K562 (cell line): Measurements from ENCODE around the gene CD38. TPM values are rescaled to one million over a fixed set of nuclear protein-coding genes. Genes with fewer than 3 reads are reported as not detected.

Experiments used
- FOXJ2 ChIP-seq: fragments of 200-800 bp; sonication (Bioruptor generic); IDR thresholded peaks from 2 replicates; pipeline ENCODE4 v1.6.1; 2016; ENCODE audit warnings: missing genetic modification characterization, missing compliant biosample characterization
- SRSF3 ChIP-seq: fragments of 200-400 bp; formaldehyde crosslinking; IDR thresholded peaks from 2 replicates; pipeline ENCODE4 v1.6.1; 2016; ENCODE audit warnings: mild to moderate bottlenecking, low read length, moderate library complexity; ENCODE audit not compliant: insufficient read depth
- TRIM24 ChIP-seq, 2 experiments: fragments of 450-650 bp; IDR thresholded peaks; 2 replicates each; pipeline ENCODE4 v1.6.1; 2016
- ZNF277 ChIP-seq: fragments of 250-450 bp; sonication (Bioruptor Pico); IDR thresholded peaks from 2 replicates; pipeline ENCODE4 v1.8.0; 2022; ENCODE audit warnings: inconsistent platforms, mild to moderate bottlenecking, moderate library complexity, borderline replicate concordance
- ZNF77 ChIP-seq: fragments of 250-450 bp; sonication (Bioruptor Pico); IDR thresholded peaks from 2 replicates; pipeline ENCODE4 v1.5.0; 2020
- polyA plus RNA-seq, 8 experiments: library from polyadenylated mRNA; depleted of rRNA in 4 of 8; stranded (reverse) in 5 of 8; unstranded in 3 of 8; fragments of >200 nt; fragmentation: Nextera tagmentation in 2 of 8; fragmentation: Illumina TruSeq in 1 of 8; extraction: Ambion mirVana in 2 of 8; extraction: Trizol in 1 of 8; gene quantifications; 2 replicates each; pipeline versions ENCODE4 v1.2.1 to v1.2.3, GENCODE V29; 2011 to 2014; ENCODE audit warnings: inconsistent platforms in 1 of 8, missing spikeins in 1 of 8
- total RNA-seq, 7 experiments: library from RNA; depleted of rRNA in 6 of 7; stranded (reverse); fragments of >200 nt in 6 of 7; fragmentation: Illumina TruSeq in 2 of 7; extraction: Trizol in 2 of 7; gene quantifications; 2 replicates each; pipeline versions ENCODE4 v1.2.1 to v1.2.3, GENCODE V29; 2011 to 2021; ENCODE audit warnings: low replicate concordance in 1 of 7
- TF ChIP-seq, protein P1 (sequence below), 2 experiments: fragments of 450-650 bp in 1 of 2; sonication (generic) in 1 of 2; formaldehyde crosslinking in 1 of 2; IDR thresholded peaks; 2 replicates each; pipeline versions ENCODE4 v1.7.1 to v1.9.0; 2016 to 2022; ENCODE audit warnings: inconsistent platforms in 1 of 2, mild to moderate bottlenecking in 1 of 2, missing genetic modification reagents in 1 of 2
- TF ChIP-seq, protein P2 (sequence below): fragments of 450-650 bp; formaldehyde crosslinking; IDR thresholded peaks from 2 replicates; pipeline ENCODE4 v1.4.0; 2020; ENCODE audit warnings: mild to moderate bottlenecking, moderate library complexity

The CD38 gene
- total and polyA plus RNA-seq, 9 of the 15 experiments (the other 6 are each of a cell fraction or from before 2014, with no cell fraction given) = 0.04 to 0.06 (median 0.04) TPM; not detected in 5

DNA sequence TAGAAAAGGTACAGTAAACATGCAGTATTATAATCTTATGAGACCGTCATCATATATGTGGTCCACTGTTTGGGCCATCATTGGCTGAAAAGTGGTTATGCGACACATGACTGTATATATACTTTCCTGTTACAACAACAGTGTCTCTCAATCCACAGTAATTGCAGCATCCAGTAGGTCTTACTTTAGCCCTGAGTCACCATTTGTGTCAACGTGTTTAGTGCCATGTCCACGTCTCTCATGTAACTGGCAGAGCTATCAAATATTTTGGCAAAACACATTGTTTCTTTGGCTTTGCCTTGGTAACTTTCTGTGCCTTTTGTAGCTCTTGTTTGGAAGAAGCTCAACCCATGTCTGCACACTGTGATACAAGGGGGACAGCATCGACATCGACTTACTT is 73.8 kb downstream of the CD38 start (continued):
- TF ChIP-seq, protein P1, sequence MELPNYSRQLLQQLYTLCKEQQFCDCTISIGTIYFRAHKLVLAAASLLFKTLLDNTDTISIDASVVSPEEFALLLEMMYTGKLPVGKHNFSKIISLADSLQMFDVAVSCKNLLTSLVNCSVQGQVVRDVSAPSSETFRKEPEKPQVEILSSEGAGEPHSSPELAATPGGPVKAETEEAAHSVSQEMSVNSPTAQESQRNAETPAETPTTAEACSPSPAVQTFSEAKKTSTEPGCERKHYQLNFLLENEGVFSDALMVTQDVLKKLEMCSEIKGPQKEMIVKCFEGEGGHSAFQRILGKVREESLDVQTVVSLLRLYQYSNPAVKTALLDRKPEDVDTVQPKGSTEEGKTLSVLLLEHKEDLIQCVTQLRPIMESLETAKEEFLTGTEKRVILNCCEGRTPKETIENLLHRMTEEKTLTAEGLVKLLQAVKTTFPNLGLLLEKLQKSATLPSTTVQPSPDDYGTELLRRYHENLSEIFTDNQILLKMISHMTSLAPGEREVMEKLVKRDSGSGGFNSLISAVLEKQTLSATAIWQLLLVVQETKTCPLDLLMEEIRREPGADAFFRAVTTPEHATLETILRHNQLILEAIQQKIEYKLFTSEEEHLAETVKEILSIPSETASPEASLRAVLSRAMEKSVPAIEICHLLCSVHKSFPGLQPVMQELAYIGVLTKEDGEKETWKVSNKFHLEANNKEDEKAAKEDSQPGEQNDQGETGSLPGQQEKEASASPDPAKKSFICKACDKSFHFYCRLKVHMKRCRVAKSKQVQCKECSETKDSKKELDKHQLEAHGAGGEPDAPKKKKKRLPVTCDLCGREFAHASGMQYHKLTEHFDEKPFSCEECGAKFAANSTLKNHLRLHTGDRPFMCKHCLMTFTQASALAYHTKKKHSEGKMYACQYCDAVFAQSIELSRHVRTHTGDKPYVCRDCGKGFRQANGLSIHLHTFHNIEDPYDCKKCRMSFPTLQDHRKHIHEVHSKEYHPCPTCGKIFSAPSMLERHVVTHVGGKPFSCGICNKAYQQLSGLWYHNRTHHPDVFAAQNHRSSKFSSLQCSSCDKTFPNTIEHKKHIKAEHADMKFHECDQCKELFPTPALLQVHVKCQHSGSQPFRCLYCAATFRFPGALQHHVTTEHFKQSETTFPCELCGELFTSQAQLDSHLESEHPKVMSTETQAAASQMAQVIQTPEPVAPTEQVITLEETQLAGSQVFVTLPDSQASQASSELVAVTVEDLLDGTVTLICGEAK (IDR thresholded peaks at IDR 0.05) = no peak
- TF ChIP-seq, protein P1 (CRISPR knock-in tag; IDR thresholded peaks at IDR 0.05) = no peak
- TF ChIP-seq SRSF3 = no peak
- TF ChIP-seq, protein P2, sequence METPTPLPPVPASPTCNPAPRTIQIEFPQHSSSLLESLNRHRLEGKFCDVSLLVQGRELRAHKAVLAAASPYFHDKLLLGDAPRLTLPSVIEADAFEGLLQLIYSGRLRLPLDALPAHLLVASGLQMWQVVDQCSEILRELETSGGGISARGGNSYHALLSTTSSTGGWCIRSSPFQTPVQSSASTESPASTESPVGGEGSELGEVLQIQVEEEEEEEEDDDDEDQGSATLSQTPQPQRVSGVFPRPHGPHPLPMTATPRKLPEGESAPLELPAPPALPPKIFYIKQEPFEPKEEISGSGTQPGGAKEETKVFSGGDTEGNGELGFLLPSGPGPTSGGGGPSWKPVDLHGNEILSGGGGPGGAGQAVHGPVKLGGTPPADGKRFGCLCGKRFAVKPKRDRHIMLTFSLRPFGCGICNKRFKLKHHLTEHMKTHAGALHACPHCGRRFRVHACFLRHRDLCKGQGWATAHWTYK = no peak
- TF ChIP-seq ZNF277 (CRISPR knock-in tag) = no peak
- TF ChIP-seq FOXJ2 (tag) = no peak
- no peak for TF ChIP-seq TRIM24 (IDR thresholded peaks at IDR 0.05)
- TF ChIP-seq ZNF77 (CRISPR knock-in tag) = no peak
- TF ChIP-seq, all 486 proteins: peak for 0
